A549 (cell line): Measurements from ENCODE around the gene SRSF7. TPM values are rescaled to one million over a fixed set of nuclear protein-coding genes. Genes with fewer than 3 reads are reported as not detected.
"Not testable (repeated sequence)": the region's sequence is repeated elsewhere in the genome, so short reads cannot be mapped to it uniquely, and the experiment has no call there.

Source experiments
- ATAC-seq, 2 experiments: fragments of 200-7000 bp in 1 of 2; fragments of >200 bp in 1 of 2; cut with Nextera tagmentation in 1 of 2; cut with Tn5 transposase in 1 of 2; 3 replicates each; pipeline versions ENCODE4 v1.8.0 to v1.9.1; 2018 to 2020; ENCODE audit warnings: mild to moderate bottlenecking in 1 of 2, moderate library complexity in 1 of 2
- CTCF ChIA-PET: fragments of 300-600 bp; sonication (Branson Sonifier 250); formaldehyde crosslinking; extraction: SDS; loops from one replicate; lab custom pipeline; 2021; ENCODE audit warnings: antibody characterized with exemption, inconsistent platforms; lab: Yijun Ruan, JAX
- POLR2A ChIA-PET: fragments of 350-600 bp; formaldehyde crosslinking; extraction: SDS; loops from one replicate; lab custom pipeline; 2021; ENCODE audit warnings: antibody characterized with exemption, inconsistent platforms; lab: Yijun Ruan, JAX
- DNase-seq, 2 experiments: peaks; one replicate each; pipeline versions ENCODE4 v3.0.0 to v3.0.0-alpha.2; 2011 to 2016; ENCODE audit warnings: low read depth in 1 of 2, low spot score in 1 of 2
- FAIRE-seq: peaks from 2 replicates; lab custom pipeline; 2011; peaks lifted over from hg19 to GRCh38; lab: Jason Lieb, UNC
- H3K27ac ChIP-seq, 2 experiments: fragments of >200 bp; sonication (Bioruptor Twin); formaldehyde crosslinking; 3 replicates each; pipeline ENCODE4 v1.5.1; 2016 to 2017
- H3K4me1 ChIP-seq: fragments of >200 bp; sonication (Bioruptor Twin); formaldehyde crosslinking; 3 replicates; pipeline ENCODE4 v1.6.1; 2016
- H3K4me2 ChIP-seq: fragments of >200 bp; sonication (Bioruptor Twin); formaldehyde crosslinking; 3 replicates; pipeline ENCODE4 v1.6.1; 2016
- H3K4me3 ChIP-seq: fragments of >200 bp; sonication (Bioruptor Twin); formaldehyde crosslinking; 3 replicates; pipeline ENCODE4 v1.5.1; 2016
- H3K9me3 ChIP-seq: fragments of >200 bp; sonication (Bioruptor Twin); formaldehyde crosslinking; 3 replicates; pipeline ENCODE4 v1.6.1; 2016
- ATOH8 ChIP-seq: fragments of 250-450 bp; sonication (Bioruptor Pico); IDR thresholded peaks from 2 replicates; pipeline ENCODE4 v1.5.0; 2020; ENCODE audit warnings: low read depth, mild to moderate bottlenecking, moderate library complexity
- CEBPB ChIP-seq, 2 experiments: fragments of >200 bp in 1 of 2; sonication (Bioruptor Twin) in 1 of 2; formaldehyde crosslinking in 1 of 2; IDR thresholded peaks; 2 replicates each; pipeline ENCODE4 v1.6.1; 2012 to 2016
- EHF ChIP-seq: fragments of 250-450 bp; sonication (Bioruptor Pico); IDR thresholded peaks from 2 replicates; pipeline ENCODE4 v1.5.0; 2020; ENCODE audit warnings: mild to moderate bottlenecking
- EP300 ChIP-seq, 2 experiments: fragments of >200 bp; sonication (Bioruptor Twin); formaldehyde crosslinking; IDR thresholded peaks; 2 replicates in 1 of 2; 3 replicates in 1 of 2; pipeline ENCODE4 v1.6.1; 2016 to 2017
- GATA3 ChIP-seq: IDR thresholded peaks from 2 replicates; pipeline ENCODE4 v1.6.1; 2012; ENCODE audit warnings: borderline replicate concordance
- HDAC2 ChIP-seq: fragments of 200-600 bp; sonication (generic); IDR thresholded peaks from 2 replicates; pipeline ENCODE4 v1.6.1; 2016
- HES2 ChIP-seq: fragments of >200 bp; sonication (Bioruptor Twin); formaldehyde crosslinking; IDR thresholded peaks from 2 replicates; pipeline ENCODE4 v1.6.1; 2016
- HOXA7 ChIP-seq: fragments of 250-450 bp; sonication (Bioruptor Pico); IDR thresholded peaks from 2 replicates; pipeline ENCODE4 v1.5.0; 2020; ENCODE audit warnings: mild to moderate bottlenecking, moderate library complexity
- HOXB5 ChIP-seq: fragments of 250-450 bp; sonication (Bioruptor Pico); IDR thresholded peaks from 2 replicates; pipeline ENCODE4 v1.5.0; 2020; ENCODE audit warnings: mild to moderate bottlenecking, moderate library complexity
- JUN ChIP-seq, 2 experiments: fragments of >200 bp; sonication (Bioruptor Twin); formaldehyde crosslinking; IDR thresholded peaks; 2 replicates in 1 of 2; 3 replicates in 1 of 2; pipeline ENCODE4 v1.6.1; 2016 to 2017
- MAFK ChIP-seq: fragments of 450-650 bp; IDR thresholded peaks from 2 replicates; pipeline ENCODE4 v1.6.1; 2014; ENCODE audit not compliant: partially characterized antibody
- MAZ ChIP-seq: fragments of 150-350 bp; IDR thresholded peaks from 2 replicates; pipeline ENCODE4 v1.6.1; 2014; ENCODE audit warnings: antibody characterized with exemption, low read depth, low read length, borderline replicate concordance
- NFE2L2 ChIP-seq: fragments of 150-350 bp; conservative IDR thresholded peaks from 2 replicates; pipeline ENCODE4 v1.6.1; 2014; ENCODE audit warnings: low read length
- POLR2A ChIP-seq: IDR thresholded peaks from 2 replicates; pipeline ENCODE4 v1.6.1; 2012; ENCODE audit warnings: mild to moderate bottlenecking, low read length
- RAD21 ChIP-seq, 2 experiments: fragments of >200 bp in 1 of 2; sonication (Bioruptor Twin) in 1 of 2; formaldehyde crosslinking in 1 of 2; IDR thresholded peaks in 1 of 2; conservative IDR thresholded peaks in 1 of 2; 2 replicates in 1 of 2; 3 replicates in 1 of 2; pipeline ENCODE4 v1.6.1; 2012 to 2018; ENCODE audit warnings: inconsistent platforms in 1 of 2
- RARB ChIP-seq: fragments of 250-450 bp; sonication (Bioruptor Pico); IDR thresholded peaks from 2 replicates; pipeline ENCODE4 v1.8.0; 2021; ENCODE audit warnings: mild to moderate bottlenecking, moderate library complexity
- SREBF2 ChIP-seq: fragments of 450-650 bp; IDR thresholded peaks from 2 replicates; pipeline ENCODE4 v1.6.1; 2014; ENCODE audit warnings: mild to moderate bottlenecking, moderate library complexity
- ZFP36 ChIP-seq: fragments of 450-650 bp; IDR thresholded peaks from 2 replicates; pipeline ENCODE4 v1.6.1; 2014; ENCODE audit warnings: borderline replicate concordance; ENCODE audit not compliant: partially characterized antibody
- ZNF302 ChIP-seq: fragments of 250-450 bp; sonication (Bioruptor Pico); IDR thresholded peaks from 2 replicates; pipeline ENCODE4 v1.9.0; 2021; ENCODE audit warnings: inconsistent platforms, mild to moderate bottlenecking, moderate library complexity
- WGBS: methylation state at CpG from one replicate; pipeline ENCODE4 v1.1.6; 2017; ENCODE audit errors: missing lambda C conversion rate; 5-methylcytosine and 5-hydroxymethylcytosine counted together
- polyA plus RNA-seq, 4 experiments: library from polyadenylated mRNA; depleted of rRNA in 3 of 4; stranded (reverse); fragments of >200 nt; fragmentation: RNase III in 1 of 4; extraction: RNeasy Plus Mini Kit Qiagen cat#74134 plus additional on column Dnase treatment in 1 of 4; gene quantifications; 2 replicates in 3 of 4; 3 replicates in 1 of 4; pipeline ENCODE4 v1.2.3, GENCODE V29; 2011 to 2017

SRSF7 gene
- polyA plus RNA-seq, 2 of the 4 experiments (the other 2 are of a cell fraction): 397 to 544 TPM

- Histone ChIP-seq H3K4me2 (no peak overlapping the region), H3K4me3 (no peak overlapping the region), H3K27ac (peak overlapping the region in 1 of 2 experiments; percentile 12; a peak in 1 of 6 replicates), H3K4me1 (peaks cover 36% of the 10 kb centered on the region), H3K9me3 (no peaks in the 10 kb centered on the region)
- DNase-seq: no peak
- FAIRE-seq: no peak
- CTCF ChIA-PET: interaction anchor here (0.7 to 26.7 kb wide), 3 partner anchors 66 to 138 kb away, joined by 3 to 423 read pairs (median 13); no protein-coding TSS in a partner anchor
- POLR2A ChIA-PET: interaction anchor here (0.6 kb wide), 1 partner anchor 116 kb away, joined by 3 read pairs; the partner anchor contains the start of gene HNRNPLL
- 89% methylated on average over 4 of the region's 4 CpGs for WGBS
- TF ChIP-seq ATOH8 (CRISPR knock-in tag) (no peak), HES2 (no peak), ZFP36 (no peak), GATA3 (no peak), ZNF302 (CRISPR knock-in tag) (no peak), JUN (IDR thresholded peaks at IDR 0.05) (no peak), MAZ (no peak), MAFK (no peak), HOXB5 (CRISPR knock-in tag) (no peak)
- ATAC-seq: no peak
Observed at GRCh38 chr2:38718601-38719000, 32.6 kb downstream of the SRSF7 start.

- H3K9me3 ChIP-seq: no peaks in the 10 kb centered on the region
- peak overlapping the region; percentile 59 for H3K4me2 ChIP-seq
- ATAC-seq (peak; percentile 82 to 90), FAIRE-seq (no peak), DNase-seq (peak in 1 of 2 experiments; percentile 90)
- TF ChIP-seq SREBF2: no peak
- no peak for TF ChIP-seq RARB (CRISPR knock-in tag)
- peak; percentile 42 to 76; a peak in 3 of 4 replicates for TF ChIP-seq CEBPB (IDR thresholded peaks at IDR 0.05)
- no peak for TF ChIP-seq HDAC2
- no peak for TF ChIP-seq POLR2A
- peak; percentile 52 for TF ChIP-seq NFE2L2
- TF ChIP-seq EP300 (IDR thresholded peaks at IDR 0.05): peak in 1 of 2 experiments; percentile 32; a peak in 1 of 5 replicates
- TF ChIP-seq HOXA7 (CRISPR knock-in tag): 0 out of 2 replicates have a peak, but pooled peaks have one; percentile 23
- peak; percentile 18 for TF ChIP-seq MAFK
- no peak for TF ChIP-seq ZFP36
- TF ChIP-seq EHF (CRISPR knock-in tag): no peak
- TF ChIP-seq JUN (IDR thresholded peaks at IDR 0.05): peak in 1 of 2 experiments; percentile 31; a peak in 1 of 5 replicates
- no peak for TF ChIP-seq GATA3
- peak; percentile 12 to 40; a peak in 2 of 5 replicates for TF ChIP-seq RAD21 (conservative IDR thresholded peaks at IDR 0.05 in 1 of 2, IDR thresholded peaks at IDR 0.05 in 1 of 2)
- H3K4me3 ChIP-seq: no peak overlapping the region
- H3K4me1 ChIP-seq: peaks cover 30% of the 10 kb centered on the region
- WGBS: 52% methylated on average over 6 of the region's 6 CpGs
- ChIA-PET CTCF (interaction anchor here (0.7 to 1.9 kb wide), 8 partner anchors 10 to 180 kb away, joined by 3 to 14 read pairs (median 4); no protein-coding TSS in a partner anchor), POLR2A (interaction anchor here (0.6 kb wide), 1 partner anchor 20 kb away, joined by 3 read pairs; no protein-coding TSS in a partner anchor)
- H3K27ac ChIP-seq: peak overlapping the region; percentile 75 to 82
Observed at GRCh38 chr2:38716185-38716584, 35.0 kb downstream of the SRSF7 start.

GRCh38 chr2:38714941-38715340, 36.2 kb downstream of the SRSF7 start:
- POLR2A ChIA-PET, ATAC-seq, DNase-seq, FAIRE-seq, H3K4me3 ChIP-seq, H3K4me2 ChIP-seq, H3K9me3 ChIP-seq: not testable (repeated sequence)
- TF ChIP-seq MAFK: peak; percentile 13
- 86% methylated on average over 1 of the region's 1 CpG for WGBS
- peaks cover 24% of the 10 kb centered on the region for H3K4me1 ChIP-seq
- CTCF ChIA-PET: interaction anchor here (1.2 to 1.9 kb wide), 3 partner anchors 12 to 133 kb away, joined by 3 to 14 read pairs (median 9); no protein-coding TSS in a partner anchor
- peak overlapping the region; percentile 75 to 82; a peak in 4 of 6 replicates for H3K27ac ChIP-seq
